Activated T-helper 1 cell treated with anti-CD3 and anti-CD28 coated beads, Interleukin-12 subunit alpha, Interleukin-12 subunit beta, Interleukin-2, Interleukin-4 antibody, amounts not matched to agents 30 ng/mL and 10 ng/mL and 1 ng/mL, durations not matched to agents 14 hours and 24 hours and 36 hours (primary cell): ENCODE results near the gene CNTLN. TPM values are rescaled to one million over a fixed set of nuclear protein-coding genes. Genes with fewer than 3 reads are reported as not detected.
"Not testable (repeated sequence)": the region's sequence is repeated elsewhere in the genome, so short reads cannot be mapped to it uniquely, and the experiment has no call there.

Experiments
- DNase-seq: peaks from one replicate; pipeline ENCODE4 v3.0.0; 2021; ENCODE audit warnings: low spot score
- H3K27ac Mint-ChIP-seq: one replicate; pipeline ENCODE4 v1.8.0; 2021; ENCODE audit warnings: mild to moderate bottlenecking, mixed read lengths
- H3K27me3 Mint-ChIP-seq: one replicate; pipeline ENCODE4 v1.8.0; 2022; ENCODE audit warnings: mild to moderate bottlenecking, moderate library complexity, mixed read lengths; ENCODE audit not compliant: insufficient read depth
- H3K36me3 Mint-ChIP-seq: one replicate; pipeline ENCODE4 v1.8.0; 2021; ENCODE audit warnings: low read depth, mixed read lengths
- H3K4me1 Mint-ChIP-seq: one replicate; pipeline ENCODE4 v1.8.0; 2021; ENCODE audit warnings: low read depth, mixed read lengths
- H3K4me3 Mint-ChIP-seq: one replicate; pipeline ENCODE4 v1.8.0; 2021; ENCODE audit warnings: mild to moderate bottlenecking, moderate library complexity, mixed read lengths
- H3K9me3 Mint-ChIP-seq: one replicate; pipeline ENCODE4 v1.8.0; 2021; ENCODE audit warnings: mixed read lengths
- intact Hi-C: fragments of 100-400 bp; cut with micrococcal nuclease; formaldehyde crosslinking; loops from one replicate; pipeline ENCODE4 v1.15.1; 2024
- total RNA-seq: library from RNA; stranded (reverse); gene quantifications from 2 replicates; pipeline ENCODE4 v1.2.3, GENCODE V29; 2022

Gene CNTLN
- total RNA-seq, 1 donor from 2014 or later = 1.5 TPM

GRCh38 chr9:17217272-17217671, 82.4 kb downstream of the CNTLN start:
- DNase-seq = no peak
- no peaks in the 10 kb centered on the region for H3K27me3 Mint-ChIP-seq
- H3K4me1 Mint-ChIP-seq = no peaks in the 10 kb centered on the region
- intact Hi-C loops = no loop called here
- H3K9me3 Mint-ChIP-seq = peaks cover 15% of the 10 kb centered on the region
- H3K4me3 Mint-ChIP-seq = no peak overlapping the region
- H3K27ac Mint-ChIP-seq = no peak overlapping the region
- H3K36me3 Mint-ChIP-seq = no peaks in the 10 kb centered on the region

- no peaks in the 10 kb centered on the region for H3K27me3 Mint-ChIP-seq
- no peaks in the 10 kb centered on the region for H3K4me1 Mint-ChIP-seq
- no peak for DNase-seq
- intact Hi-C loops = no loop called here
- peaks cover 7% of the 10 kb centered on the region for H3K9me3 Mint-ChIP-seq
- H3K27ac Mint-ChIP-seq = no peak overlapping the region
- no peaks in the 10 kb centered on the region for H3K36me3 Mint-ChIP-seq
- no peak overlapping the region for H3K4me3 Mint-ChIP-seq
Observed at GRCh38 chr9:17219261-17219660, 84.4 kb downstream of the CNTLN start.

GRCh38 chr9:17222932-17223331, 88.1 kb downstream of the CNTLN start:
- Mint-ChIP-seq H3K4me1 (no peaks in the 10 kb centered on the region), H3K4me3 (no peak overlapping the region), H3K27me3 (no peaks in the 10 kb centered on the region), H3K27ac (no peak overlapping the region), H3K9me3 (no peaks in the 10 kb centered on the region), H3K36me3 (no peaks in the 10 kb centered on the region)
- intact Hi-C loops = no loop called here
- DNase-seq = no peak

- intact Hi-C loops = no loop called here
- H3K9me3 Mint-ChIP-seq = no peaks in the 10 kb centered on the region
- H3K27ac Mint-ChIP-seq = no peak overlapping the region
- no peak for DNase-seq
- no peak overlapping the region for H3K4me3 Mint-ChIP-seq
- no peaks in the 10 kb centered on the region for H3K27me3 Mint-ChIP-seq
- H3K4me1 Mint-ChIP-seq = no peaks in the 10 kb centered on the region
- H3K36me3 Mint-ChIP-seq = no peaks in the 10 kb centered on the region
Observed at GRCh38 chr9:17225407-17225806, 90.6 kb downstream of the CNTLN start.

GRCh38 chr9:17229945-17230560, 95.2 kb downstream of the CNTLN start:
- Mint-ChIP-seq H3K27ac (no peak overlapping the region), H3K9me3 (no peaks in the 10 kb centered on the region), H3K4me3 (no peak overlapping the region), H3K27me3 (no peaks in the 10 kb centered on the region), H3K36me3 (no peaks in the 10 kb centered on the region), H3K4me1 (no peaks in the 10 kb centered on the region)
- intact Hi-C loops = no loop called here
- no peak for DNase-seq

- Mint-ChIP-seq H3K36me3 (no peaks in the 10 kb centered on the region), H3K27ac (no peak overlapping the region), H3K9me3 (no peaks in the 10 kb centered on the region), H3K27me3 (no peaks in the 10 kb centered on the region), H3K4me3 (no peak overlapping the region), H3K4me1 (no peaks in the 10 kb centered on the region)
- DNase-seq = no peak
- intact Hi-C loops = no loop called here
Observed at GRCh38 chr9:17230646-17231045, 95.8 kb downstream of the CNTLN start.

GRCh38 chr9:17236147-17236546, 101.3 kb downstream of the CNTLN start:
- H3K4me1 Mint-ChIP-seq = no peaks in the 10 kb centered on the region
- no peak for DNase-seq
- no peak overlapping the region for H3K4me3 Mint-ChIP-seq
- no peaks in the 10 kb centered on the region for H3K27me3 Mint-ChIP-seq
- peaks cover 7% of the 10 kb centered on the region for H3K9me3 Mint-ChIP-seq
- H3K27ac Mint-ChIP-seq = no peak overlapping the region
- intact Hi-C loops = no loop called here
- H3K36me3 Mint-ChIP-seq = no peaks in the 10 kb centered on the region

- intact Hi-C loops = no loop called here
Observed at GRCh38 chr9:17246770-17247169, 111.9 kb downstream of the CNTLN start.

GRCh38 chr9:17251100-17251499, 116.3 kb downstream of the CNTLN start:
- Mint-ChIP-seq H3K36me3 (no peaks in the 10 kb centered on the region), H3K27me3 (no peaks in the 10 kb centered on the region), H3K4me1 (no peaks in the 10 kb centered on the region), H3K9me3 (peaks cover 51% of the 10 kb centered on the region), H3K4me3 (no peak overlapping the region), H3K27ac (no peak overlapping the region)
- intact Hi-C loops = no loop called here
- no peak for DNase-seq

More at GRCh38 chr9:17246770-17247169, 111.9 kb downstream of the CNTLN start:
- Mint-ChIP-seq H3K9me3 (peaks cover 48% of the 10 kb centered on the region), H3K36me3 (no peaks in the 10 kb centered on the region), H3K4me1 (no peaks in the 10 kb centered on the region), H3K27me3 (no peaks in the 10 kb centered on the region), H3K27ac (no peak overlapping the region), H3K4me3 (no peak overlapping the region)
- no peak for DNase-seq

- H3K9me3 Mint-ChIP-seq, DNase-seq, H3K4me1 Mint-ChIP-seq, H3K36me3 Mint-ChIP-seq, intact Hi-C loops, H3K27ac Mint-ChIP-seq, H3K27me3 Mint-ChIP-seq, H3K4me3 Mint-ChIP-seq: not testable (repeated sequence)
Observed at GRCh38 chr9:17268531-17269188, 133.8 kb downstream of the CNTLN start.

- Mint-ChIP-seq H3K4me1 (no peaks in the 10 kb centered on the region), H3K27ac (no peak overlapping the region), H3K4me3 (no peak overlapping the region), H3K36me3 (no peaks in the 10 kb centered on the region), H3K9me3 (peaks cover 8% of the 10 kb centered on the region), H3K27me3 (no peaks in the 10 kb centered on the region)
- no peak for DNase-seq
- intact Hi-C loops = no loop called here
Observed at GRCh38 chr9:17269799-17270198, 135.0 kb downstream of the CNTLN start.

- no peak for DNase-seq
- Mint-ChIP-seq H3K36me3 (no peaks in the 10 kb centered on the region), H3K9me3 (peaks cover 6% of the 10 kb centered on the region), H3K4me1 (no peaks in the 10 kb centered on the region), H3K4me3 (no peak overlapping the region), H3K27me3 (no peaks in the 10 kb centered on the region), H3K27ac (no peak overlapping the region)
- intact Hi-C loops = no loop called here
Observed at GRCh38 chr9:17272536-17272935, 137.7 kb downstream of the CNTLN start.

- H3K4me3 Mint-ChIP-seq = no peak overlapping the region
- H3K9me3 Mint-ChIP-seq = peaks cover 19% of the 10 kb centered on the region
- no peaks in the 10 kb centered on the region for H3K4me1 Mint-ChIP-seq
- no peaks in the 10 kb centered on the region for H3K27me3 Mint-ChIP-seq
- DNase-seq = no peak
- H3K36me3 Mint-ChIP-seq = no peaks in the 10 kb centered on the region
- intact Hi-C loops = no loop called here
- no peak overlapping the region for H3K27ac Mint-ChIP-seq
Observed at GRCh38 chr9:17280350-17281012, 145.6 kb downstream of the CNTLN start.
